ENCODE data around the gene GNAS.

DNA sequence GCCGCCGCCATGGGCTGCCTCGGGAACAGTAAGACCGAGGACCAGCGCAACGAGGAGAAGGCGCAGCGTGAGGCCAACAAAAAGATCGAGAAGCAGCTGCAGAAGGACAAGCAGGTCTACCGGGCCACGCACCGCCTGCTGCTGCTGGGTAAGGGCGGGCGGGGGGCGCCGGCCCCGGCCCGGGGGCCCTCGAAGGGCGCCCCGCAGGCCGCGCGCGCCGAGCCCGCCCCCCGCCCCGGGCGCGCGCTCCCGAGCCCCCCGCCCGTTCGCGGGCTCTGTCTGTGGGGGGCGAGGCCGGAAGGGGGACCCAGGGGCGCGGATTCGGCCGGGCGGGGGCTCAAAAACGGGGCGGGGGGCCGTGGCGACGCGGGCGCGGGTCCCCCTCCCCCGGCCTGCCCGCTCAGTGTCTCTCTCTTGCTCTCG is 39.2 kb downstream of the GNAS start:
- no peak for TF ChIP-seq POLR2A (IDR thresholded peaks at IDR 0.05)
- TF ChIP-seq CTCF (IDR thresholded peaks at IDR 0.05), result no peak
- TF ChIP-seq POLR2AphosphoS5 (IDR thresholded peaks at IDR 0.05), result no peak

All from suprapubic skin (tissue), 4 donors.